Epithelial cell of prostate (primary cell): ENCODE results near the gene ABI1.
"Not testable (repeated sequence)": the region's sequence is repeated elsewhere in the genome, so short reads cannot be mapped to it uniquely, and the experiment has no call there.

Experiments used
- DNase-seq: peaks from one replicate; pipeline ENCODE4 v3.0.0-alpha.2; 2011; ENCODE audit warnings: low read depth, low spot score
- H3K27ac ChIP-seq: fragments of 450-650 bp; 2 replicates; pipeline ENCODE4 v1.5.1; 2017; ENCODE audit warnings: mild to moderate bottlenecking

ABI1 gene

DNA sequence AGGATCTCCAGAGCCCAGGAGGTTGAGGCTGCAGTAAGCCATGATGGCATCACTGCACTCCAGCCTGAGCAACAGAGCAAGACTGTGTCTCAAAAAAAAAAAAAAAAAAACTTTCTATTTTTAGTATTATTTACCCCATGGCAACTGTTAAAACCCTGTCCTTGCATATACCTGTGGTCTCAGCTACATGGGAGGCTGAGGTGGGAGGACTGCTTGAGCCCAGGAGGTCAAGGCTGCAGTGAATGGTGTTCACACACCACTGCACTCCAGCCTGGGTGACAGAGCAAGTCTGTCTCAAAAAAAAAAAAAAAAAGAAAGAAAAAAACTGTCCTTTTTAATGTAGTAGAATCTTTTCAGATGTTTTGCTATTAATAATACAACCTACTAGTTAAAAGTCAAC lies 3.2 kb downstream of the ABI1 start:
- not testable (repeated sequence) for DNase-seq
- H3K27ac ChIP-seq: peak overlapping the region; percentile 99

DNA sequence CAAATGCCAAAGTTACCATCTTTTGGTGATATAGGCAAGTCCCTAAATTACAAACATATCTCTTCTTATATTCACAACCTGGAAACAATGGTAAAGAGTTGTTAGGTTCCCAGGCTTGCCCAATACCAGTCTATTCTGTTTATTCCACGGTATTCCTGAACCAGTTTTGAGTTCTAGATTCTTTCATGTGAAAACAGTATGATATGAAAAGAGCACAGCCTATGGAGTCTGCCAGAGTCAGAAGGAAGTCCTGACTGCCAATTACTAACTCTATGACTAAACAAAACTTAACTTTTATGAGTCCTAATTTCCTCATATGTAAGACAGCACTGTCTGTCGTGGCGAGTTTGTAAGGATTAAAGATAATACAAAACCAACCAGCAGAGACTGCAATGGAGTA lies 5.6 kb downstream of the ABI1 start:
- peak; percentile 68 for DNase-seq
- peak overlapping the region; percentile 70 for H3K27ac ChIP-seq

DNA sequence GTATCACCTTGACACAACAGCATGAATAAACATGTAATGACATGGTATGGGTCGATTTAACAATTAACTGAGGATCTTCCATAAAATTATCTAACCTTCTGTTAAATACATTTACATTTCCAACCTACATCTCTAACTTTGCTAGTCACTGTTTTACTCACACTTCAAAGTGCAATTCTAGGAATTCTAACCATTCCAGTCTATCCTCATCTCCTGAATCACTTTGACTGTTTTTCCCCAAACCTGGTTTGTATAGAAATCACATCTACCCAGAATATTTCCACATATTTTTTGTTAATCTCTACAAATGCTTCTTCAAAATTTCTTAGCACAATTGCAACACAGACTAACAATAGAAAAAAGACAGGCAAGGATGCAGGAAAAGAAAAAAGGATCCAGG lies 6.2 kb downstream of the ABI1 start:
- no peak for DNase-seq
- H3K27ac ChIP-seq: peak overlapping the region; percentile 70

DNA sequence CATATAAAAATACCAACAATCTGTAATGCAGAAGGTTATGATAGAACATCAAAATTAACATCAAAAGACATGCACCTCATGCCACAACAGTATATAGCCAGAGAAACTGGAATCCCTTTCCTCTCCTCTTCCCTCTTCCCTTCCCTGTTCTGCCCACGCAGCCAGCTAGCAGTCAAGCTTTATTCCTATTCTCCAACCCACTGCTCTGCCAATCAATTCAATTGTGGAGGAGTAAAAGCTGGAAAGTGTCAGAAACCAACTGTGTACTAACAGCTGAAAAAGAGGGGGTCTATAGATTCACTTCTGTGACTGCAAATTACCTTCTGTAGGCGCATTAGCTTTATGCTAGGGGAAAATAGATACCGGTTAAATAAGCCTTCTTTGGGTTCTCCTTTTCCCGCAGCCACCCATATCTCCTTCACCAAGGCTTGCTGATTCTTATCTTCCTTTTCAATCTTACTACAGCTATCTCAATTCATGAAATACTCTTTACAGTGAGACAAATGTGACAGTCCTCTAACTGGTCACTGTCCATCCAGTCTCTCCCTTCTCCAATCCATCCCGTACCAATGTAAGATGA lies 16.3 kb downstream of the ABI1 start:
- DNase-seq: no peak
- peak overlapping the region; percentile 51 for H3K27ac ChIP-seq

DNA sequence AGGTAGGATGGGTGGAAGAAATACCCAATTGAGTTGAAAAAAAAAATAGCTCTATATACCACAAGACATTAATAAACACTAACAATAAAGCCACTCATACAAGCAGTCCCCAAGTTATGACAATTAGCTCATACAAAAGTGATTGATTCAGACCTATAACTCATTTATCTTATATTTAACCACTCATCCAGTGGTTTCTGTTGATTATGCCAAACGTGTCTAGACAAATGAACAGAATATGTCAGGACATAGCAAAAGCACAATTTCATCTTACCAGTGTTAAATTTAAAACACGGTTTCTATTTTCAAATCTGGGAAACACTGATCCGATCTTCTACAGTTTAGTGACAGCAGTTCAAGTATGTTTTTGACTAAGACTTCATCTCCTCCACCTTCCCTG lies 17.0 kb downstream of the ABI1 start:
- DNase-seq: peak; percentile 43
- peak overlapping the region; percentile 51 for H3K27ac ChIP-seq

DNA sequence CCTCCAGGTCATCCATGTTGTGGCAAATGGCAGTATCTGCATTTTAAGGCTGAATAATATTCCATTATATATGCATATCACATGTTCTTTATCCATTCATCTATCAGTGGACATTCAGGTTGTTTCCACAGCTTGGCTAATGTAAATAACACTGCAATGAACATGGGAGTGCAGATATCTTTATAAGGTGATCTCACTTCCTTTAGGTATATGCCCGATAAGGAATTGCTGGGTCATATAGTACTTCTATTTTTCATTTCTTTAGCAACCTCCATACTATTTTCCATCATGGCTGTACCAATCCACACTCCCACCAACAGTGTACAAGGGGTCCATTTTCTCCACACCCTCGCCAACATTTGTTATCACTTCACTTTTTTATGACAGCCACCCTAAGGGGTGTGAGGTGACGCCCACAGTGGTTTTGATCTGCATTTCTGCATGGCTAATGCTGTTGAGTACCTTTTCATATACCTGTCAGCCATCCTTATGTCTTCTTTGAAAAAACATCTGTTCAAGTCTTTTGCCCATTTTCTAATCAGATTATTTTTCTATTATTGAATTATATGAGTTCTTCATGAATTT lies 18.9 kb downstream of the ABI1 start:
- no peak for DNase-seq
- no peak overlapping the region for H3K27ac ChIP-seq

DNA sequence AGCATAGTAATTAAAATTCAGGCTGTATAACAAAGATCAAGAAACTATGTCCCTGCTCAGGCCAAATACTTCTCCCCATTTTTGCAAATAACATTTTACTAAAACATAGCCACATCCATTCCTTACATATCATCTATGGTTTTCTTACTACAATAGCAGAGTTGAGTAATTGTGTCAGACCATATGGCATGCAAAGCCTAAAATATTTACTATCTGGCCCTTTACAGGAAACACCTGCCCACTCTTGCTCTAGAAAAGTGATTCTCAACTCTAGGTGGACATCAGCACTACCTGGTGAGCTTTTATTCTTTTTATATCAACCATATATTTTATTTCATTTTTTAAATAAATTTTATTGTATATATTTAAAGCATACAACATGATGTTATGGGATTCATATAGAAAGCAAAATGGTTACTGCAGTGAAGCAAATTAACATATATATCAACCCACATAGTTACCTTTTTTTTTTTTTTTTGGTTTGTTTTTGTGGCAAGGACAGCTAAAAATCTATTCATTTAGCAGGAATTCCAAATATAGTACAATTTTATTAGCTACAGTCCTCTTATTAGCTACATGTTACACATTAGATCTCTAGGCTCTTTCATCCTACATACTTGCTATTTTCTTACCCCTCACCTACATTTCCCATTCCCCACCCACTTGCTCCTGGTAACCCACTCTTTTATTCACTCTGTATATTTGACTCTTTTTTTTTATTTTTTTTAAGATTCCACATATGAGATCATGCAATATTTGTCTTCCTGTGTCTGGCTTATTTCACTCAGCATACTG lies 19.6 kb downstream of the ABI1 start:
- H3K27ac ChIP-seq: no peak overlapping the region
- DNase-seq: no peak

DNA sequence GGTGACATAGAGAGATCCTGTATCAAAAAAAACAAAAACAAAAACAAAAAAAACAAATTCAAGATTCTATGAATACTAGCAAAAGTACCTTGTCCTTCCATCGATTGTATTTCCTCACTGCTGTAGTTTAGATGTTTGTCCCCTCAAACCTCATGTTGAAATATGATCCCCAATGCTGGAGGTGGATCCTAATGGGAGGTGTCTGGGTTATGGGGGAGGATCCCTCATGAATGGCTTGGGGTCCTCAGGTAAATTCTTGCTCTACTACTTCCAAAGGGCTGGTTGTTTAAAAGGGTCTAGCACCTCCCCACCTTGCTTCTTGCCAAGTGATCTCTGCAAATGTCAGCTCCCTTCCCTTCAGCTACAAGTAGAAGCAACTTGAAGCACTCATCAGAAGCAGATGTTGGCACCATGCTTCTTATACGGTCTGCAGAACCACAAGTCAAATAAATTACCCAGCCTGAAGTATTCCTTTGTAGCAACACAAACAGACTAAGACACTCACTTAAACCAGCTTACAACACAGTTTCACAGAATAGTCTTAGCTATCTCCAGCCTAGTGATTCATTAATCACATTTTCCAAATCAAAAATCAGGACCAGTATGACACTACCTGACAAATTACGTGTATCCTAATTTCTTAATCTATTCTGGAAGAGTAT lies 20.7 kb downstream of the ABI1 start:
- no peak for DNase-seq
- no peak overlapping the region for H3K27ac ChIP-seq

DNA sequence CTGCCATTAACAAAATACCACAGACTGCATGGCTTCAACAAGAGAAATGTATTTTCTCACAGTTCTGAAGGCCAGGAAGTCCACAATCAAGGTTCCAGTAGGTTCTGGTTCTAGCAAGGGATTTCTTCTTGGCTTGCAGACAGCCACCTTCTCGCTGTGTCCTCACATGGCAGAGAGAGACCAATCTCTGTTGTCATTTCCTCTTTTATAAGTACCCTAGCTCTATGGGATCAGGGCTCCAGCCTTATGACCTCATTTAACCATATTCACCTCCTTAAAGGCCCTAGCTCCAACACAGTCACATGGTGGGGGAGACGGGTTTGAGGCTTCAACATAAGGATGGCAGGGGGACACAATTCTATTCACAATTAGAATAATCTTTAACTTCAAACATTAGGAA lies 23.6 kb downstream of the ABI1 start:
- no peak overlapping the region for H3K27ac ChIP-seq
- no peak for DNase-seq

DNA sequence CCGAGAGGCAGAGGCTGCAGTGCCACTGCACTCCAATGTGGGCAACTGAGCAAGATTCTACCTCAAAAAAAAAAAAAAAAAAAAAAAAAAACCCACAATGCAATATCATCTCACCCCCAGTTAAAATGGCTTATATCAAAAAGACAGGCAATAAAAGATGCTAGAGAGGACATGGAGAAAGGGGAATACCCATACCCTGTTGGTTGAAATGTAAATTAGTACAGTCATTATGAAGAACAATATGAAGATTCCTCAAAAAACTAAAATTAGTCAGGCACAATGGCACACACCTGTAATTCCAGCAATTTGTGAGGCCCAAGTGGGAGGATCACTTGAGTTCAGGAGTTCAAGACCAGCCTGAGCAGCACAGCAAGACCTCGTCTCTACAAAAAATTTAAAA lies 25.7 kb downstream of the ABI1 start:
- no peak for DNase-seq
- H3K27ac ChIP-seq: no peak overlapping the region

DNA sequence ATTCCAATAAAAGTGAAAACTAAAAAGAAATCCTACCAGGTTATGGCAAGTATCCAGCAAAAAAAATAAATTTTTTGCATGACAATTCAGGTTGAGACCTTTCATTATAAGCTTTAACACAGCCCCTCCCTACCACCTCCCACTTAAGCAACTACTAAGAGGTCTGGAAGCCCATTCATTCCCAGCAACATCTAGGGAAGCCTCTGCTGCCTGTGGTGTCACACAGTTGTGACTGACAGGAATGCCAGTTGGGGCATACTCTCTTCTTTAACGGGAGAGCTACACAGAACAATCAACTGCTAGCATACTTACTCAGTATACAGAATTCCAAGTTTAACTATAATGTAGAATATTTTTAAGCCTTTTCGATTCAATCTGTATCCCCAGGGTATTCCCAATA lies 27.8 kb downstream of the ABI1 start:
- H3K27ac ChIP-seq: no peak overlapping the region
- DNase-seq: no peak

DNA sequence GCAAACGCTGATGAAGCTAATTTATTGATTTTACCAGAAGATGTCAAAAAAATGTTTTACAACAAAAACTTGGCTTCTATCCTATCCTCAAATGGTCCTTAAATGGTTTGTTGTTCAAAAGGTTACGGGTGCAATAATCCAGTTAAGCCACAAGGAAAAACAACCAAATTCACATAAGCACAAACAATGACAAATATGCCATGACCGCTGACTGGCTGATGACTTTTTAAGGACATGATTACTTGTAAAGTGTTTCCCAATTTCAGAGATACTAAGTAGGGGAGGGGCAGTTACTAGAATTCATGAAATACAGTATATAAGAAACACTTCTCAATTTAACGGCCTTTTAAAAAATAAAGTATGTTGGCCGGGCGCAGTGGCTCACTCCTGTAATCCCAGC lies 28.8 kb downstream of the ABI1 start:
- no peak for DNase-seq
- no peak overlapping the region for H3K27ac ChIP-seq

DNA sequence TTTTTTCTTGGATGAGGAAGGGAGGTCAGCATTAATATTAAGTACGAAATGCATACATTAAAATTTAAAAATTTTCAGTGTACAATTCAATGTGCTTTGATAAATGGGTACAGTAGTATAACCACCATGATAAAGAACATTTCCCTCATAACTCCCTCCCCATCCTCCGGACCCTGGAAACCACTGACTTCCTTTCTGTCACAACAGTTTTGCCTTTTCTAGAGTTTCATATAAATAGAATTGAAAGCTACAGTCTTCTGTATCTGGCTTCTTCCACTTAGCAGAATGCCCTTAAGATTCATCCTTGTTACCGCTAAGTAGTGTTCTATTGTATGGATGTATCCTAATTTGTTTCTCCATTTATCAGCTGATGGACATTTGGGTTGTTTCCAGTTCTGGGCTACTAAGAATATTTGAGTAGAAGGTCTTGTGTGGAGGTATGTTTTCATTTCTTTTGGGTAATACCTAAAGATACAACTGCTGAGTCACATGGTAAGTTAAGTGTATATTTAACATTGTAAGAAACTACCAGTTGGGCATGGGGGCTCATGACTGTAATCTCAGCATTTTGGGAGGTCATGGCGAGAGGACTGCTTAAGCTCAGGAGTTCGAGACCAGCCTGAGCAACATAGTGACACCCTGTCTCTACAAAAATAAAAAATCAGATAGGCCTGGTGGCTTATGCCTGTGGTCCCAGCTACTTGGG lies 30.8 kb downstream of the ABI1 start:
- H3K27ac ChIP-seq: no peak overlapping the region
- no peak for DNase-seq

DNA sequence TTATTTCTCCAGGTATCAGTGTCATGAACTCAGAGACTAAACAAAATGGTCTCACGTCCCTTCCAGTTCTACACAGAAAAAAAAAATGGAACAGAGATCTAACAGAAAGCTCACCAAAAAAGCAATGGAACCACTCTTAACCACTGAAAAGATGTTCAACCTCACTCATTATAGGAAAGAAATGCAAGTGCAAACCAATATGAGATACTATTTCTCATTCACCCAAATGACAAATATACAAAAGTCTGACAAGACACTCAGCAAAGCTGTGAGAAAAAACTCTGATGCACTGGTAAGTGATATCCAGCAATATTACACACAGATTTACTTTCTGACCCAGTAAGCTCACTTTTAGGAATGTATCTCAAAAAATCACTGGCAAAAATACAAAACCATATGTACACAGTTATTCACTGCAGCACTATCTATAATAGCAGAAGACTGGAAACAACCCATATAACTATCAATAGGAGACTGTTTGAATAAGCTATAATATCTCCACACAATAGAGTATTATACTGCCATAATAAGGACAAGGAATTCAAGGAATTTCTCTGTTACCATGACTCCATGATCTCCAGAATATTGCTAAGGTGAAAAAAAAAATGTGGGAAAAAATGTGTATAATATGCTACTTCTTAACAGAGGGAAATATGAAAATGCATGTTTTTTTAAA lies 36.6 kb downstream of the ABI1 start:
- no peak for DNase-seq
- H3K27ac ChIP-seq: no peak overlapping the region

DNA sequence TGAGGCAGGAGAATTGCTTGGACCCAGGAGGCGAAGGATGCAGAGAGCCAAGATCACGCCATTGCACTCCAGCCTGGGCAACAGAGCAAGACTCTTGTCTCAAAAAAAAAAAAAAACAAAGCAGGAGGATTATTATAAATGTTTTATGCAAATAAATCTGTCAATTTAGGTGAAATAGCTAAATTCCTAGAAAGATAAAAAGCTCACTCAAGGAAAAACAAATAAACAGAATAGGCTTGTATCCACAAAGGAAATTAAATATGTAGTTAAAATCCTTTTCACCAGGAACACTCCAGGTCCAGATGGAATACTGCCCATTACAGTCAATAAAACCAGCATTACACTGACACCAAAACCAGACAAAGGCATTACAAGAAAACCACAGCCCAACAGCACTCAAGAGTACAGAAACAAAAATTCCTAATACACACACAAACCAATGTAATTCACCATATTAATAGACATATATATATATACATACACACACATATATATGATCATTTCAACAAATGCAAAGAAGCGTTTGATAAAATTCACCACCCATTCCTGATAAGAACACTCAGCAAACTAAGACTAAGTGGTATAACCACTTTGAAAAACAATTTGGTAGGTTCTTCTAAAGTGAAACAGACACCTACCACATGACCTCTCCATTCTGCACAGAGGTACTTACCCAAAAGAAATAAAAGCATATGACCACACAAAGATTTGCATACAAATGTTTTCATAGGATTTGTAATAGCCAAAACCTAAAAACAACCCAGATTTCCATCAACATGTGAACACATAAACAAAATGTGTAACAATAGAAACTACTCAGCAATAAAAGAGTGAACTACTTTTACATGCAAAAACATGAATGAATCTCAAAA lies 38.8 kb downstream of the ABI1 start:
- no peak for DNase-seq
- H3K27ac ChIP-seq: no peak overlapping the region

DNA sequence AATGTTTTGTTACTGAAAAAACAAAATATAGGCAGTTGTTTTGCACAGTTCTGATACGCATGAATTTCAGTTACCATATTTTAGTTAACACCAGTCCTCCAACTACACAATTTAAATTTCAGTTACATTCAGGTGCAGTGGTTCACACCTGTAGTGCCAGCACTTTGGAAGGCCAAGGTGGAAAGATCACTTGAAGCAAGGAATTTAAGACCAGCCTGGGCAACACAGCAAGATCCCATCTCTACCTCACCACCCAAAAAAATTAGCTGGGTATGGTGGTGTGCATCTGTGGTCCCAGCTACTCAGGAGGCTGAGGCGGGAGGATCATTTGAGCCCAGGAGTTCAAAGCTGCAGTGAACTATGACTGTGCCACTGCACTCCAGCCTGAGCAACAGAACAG lies 45.3 kb downstream of the ABI1 start:
- no peak for DNase-seq
- H3K27ac ChIP-seq: no peak overlapping the region

DNA sequence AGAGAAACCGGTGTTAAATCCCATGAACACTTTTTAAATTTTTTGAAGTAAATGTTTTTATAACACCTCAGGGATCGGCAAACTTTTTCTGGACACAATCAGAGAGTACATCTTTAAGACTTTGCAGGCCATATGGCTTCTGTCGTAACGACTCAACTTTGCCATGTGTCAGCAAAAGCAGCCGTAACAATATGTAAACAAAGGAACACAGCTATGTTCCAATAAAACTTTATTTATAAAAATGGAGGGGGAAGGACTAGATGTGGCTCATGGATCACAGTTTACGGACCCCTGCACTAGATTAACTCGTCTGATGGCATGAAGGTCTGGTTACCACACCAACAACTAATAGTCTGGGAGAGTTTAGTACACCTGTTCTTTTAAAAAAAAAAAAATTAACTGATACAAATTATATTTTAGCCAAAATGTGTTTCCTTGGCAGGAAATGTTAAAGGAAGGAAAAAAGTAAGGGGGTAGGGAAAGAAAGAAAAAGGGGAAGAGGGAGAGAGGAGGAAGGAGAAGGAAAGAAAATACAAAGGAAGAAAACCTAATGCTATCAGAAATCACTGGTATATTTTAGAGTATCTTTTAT lies 50.2 kb downstream of the ABI1 start:
- no peak for DNase-seq
- H3K27ac ChIP-seq: no peak overlapping the region

DNA sequence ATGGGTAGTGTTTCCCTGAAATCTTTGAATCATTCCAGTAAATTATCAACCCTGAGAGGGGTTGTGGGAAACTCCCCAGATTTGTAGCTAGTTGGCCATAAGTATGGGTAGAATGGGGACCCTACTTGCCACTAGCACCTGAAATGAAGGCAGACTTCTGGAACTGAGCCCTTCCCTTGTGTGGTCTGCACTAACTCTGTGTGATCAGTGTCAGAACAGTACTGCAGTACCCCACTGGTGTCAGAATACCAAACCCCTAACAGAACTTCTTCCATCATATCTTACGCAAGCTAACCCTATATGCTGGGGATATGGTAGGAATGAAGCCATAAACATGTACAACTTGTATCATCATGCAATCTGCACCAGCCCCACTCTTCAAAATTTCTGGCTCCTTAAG lies 50.8 kb downstream of the ABI1 start:
- no peak for DNase-seq
- no peak overlapping the region for H3K27ac ChIP-seq

DNA sequence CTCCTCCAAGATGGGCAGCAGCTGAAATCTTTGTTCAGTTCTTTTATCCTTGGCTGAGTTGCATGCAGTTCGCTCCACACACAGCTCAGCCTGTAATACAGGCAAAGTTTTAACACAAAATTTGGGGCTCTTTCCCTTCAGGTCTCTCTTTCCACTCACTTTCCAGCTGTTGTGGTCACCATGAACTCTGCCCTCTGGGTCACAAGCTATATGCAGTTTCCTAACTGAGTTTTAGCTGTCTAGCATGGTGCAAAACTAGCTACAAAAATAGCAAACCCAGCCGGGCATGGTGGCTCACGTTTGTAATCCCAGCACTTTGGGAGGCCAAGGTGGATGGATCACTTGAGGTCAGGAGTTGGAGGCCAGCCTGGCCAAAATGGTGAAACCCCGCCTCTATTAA lies 53.2 kb downstream of the ABI1 start:
- DNase-seq: no peak
- no peak overlapping the region for H3K27ac ChIP-seq
